Body of pancreas (tissue), 4 donors: ENCODE measurements around the gene OSTM1. TPM values are rescaled to one million over a fixed set of nuclear protein-coding genes. Genes with fewer than 3 reads are reported as not detected.
"Not testable (repeated sequence)": the region's sequence is repeated elsewhere in the genome, so short reads cannot be mapped to it uniquely, and the experiment has no call there.

Source experiments
- ATAC-seq: fragments of 150-250 bp; one replicate; pipeline ENCODE4 v1.9.1; 2016
- DNase-seq, 4 donors: peaks; one replicate each; pipeline ENCODE4 v3.0.0-alpha.2; 2019
- H3K27ac ChIP-seq, 4 donors: fragments of 200-600 bp; sonication (generic); 1 replicate in 3 of 4; 2 replicates in 1 of 4; pipeline versions ENCODE4 v1.5.1 to v1.6.1; 2016 to 2019; ENCODE audit warnings: mild to moderate bottlenecking in 1 of 4, mixed read lengths in 1 of 4, moderate library complexity in 1 of 4
- H3K27me3 ChIP-seq, 2 donors: fragments of 200-600 bp; sonication (generic); one replicate each; pipeline ENCODE4 v1.6.0; 2016; ENCODE audit warnings: mild to moderate bottlenecking in 1 of 2
- H3K36me3 ChIP-seq, 2 donors: fragments of 200-600 bp; sonication (generic); replicated peaks in 1 of 2; 2 replicates each; pipeline ENCODE4 v1.5.1; 2016; ENCODE audit warnings: low read depth in 2 of 2; ENCODE audit not compliant: insufficient read depth in 1 of 2
- H3K4me1 ChIP-seq: fragments of 200-600 bp; sonication (generic); one replicate; pipeline ENCODE4 v1.6.0; 2016
- H3K4me3 ChIP-seq, 2 donors: fragments of 200-600 bp; sonication (generic); 1 replicate in 1 of 2; 2 replicates in 1 of 2; pipeline ENCODE4 v1.5.1; 2016 to 2019
- H3K9me3 ChIP-seq, 3 donors: fragments of 200-600 bp; sonication (generic); 1 replicate in 2 of 3; 2 replicates in 1 of 3; pipeline ENCODE4 v1.5.1; 2016
- POLR2A ChIP-seq, 3 donors: fragments of 450-650 bp; IDR thresholded peaks; one replicate each; pipeline ENCODE4 v1.6.1; 2016; ENCODE audit warnings: antibody characterized with exemption in 3 of 3, mild to moderate bottlenecking in 2 of 3
- WGBS, 2 donors: methylation state at CpG; one replicate each; pipeline ENCODE4 v1.1.5; 2017; 5-methylcytosine and 5-hydroxymethylcytosine counted together
- intact Hi-C: fragments of 100-400 bp; cut with DNase I; formaldehyde crosslinking; loops from one replicate; pipeline ENCODE4 v1.15.1; 2023
- total RNA-seq, 2 donors: library from RNA; depleted of rRNA; stranded (reverse); fragments of >200 nt; gene quantifications; one replicate each; pipeline ENCODE4 v1.1.0, GENCODE V29; 2016
- TF ChIP-seq, protein P1 (sequence below), 7 experiments: fragments of 450-650 bp in 4 of 7; fragments of 200-600 bp in 3 of 7; sonication (generic) in 3 of 7; IDR thresholded peaks; one replicate each; pipeline ENCODE4 v1.5.1; 2016 to 2019; ENCODE audit warnings: antibody characterized with exemption in 7 of 7

OSTM1 gene
- total RNA-seq, 2 donors from 2014 or later: 26.0 to 35.0 TPM

DNA sequence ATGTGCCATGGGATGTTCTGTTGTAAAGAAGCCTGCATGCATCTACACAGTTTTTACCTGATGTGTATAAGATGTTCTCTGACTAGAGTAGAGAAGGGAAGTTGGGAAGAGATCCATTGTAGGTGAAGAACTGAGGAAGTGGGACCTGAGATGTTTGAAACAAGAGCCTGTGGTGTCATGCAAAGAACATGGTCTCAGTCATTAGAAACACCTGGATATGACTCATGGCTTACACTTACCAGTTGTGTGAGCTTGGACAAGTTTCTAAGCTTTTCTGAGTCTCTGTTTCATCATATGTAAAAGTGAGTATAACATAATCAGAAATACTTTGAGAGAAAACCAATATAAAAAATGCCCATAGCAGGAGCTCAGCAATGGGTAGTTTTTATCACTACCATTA, 64.6 kb downstream of the OSTM1 start:
- intact Hi-C loops: no loop called here
- ATAC-seq (no peak), DNase-seq (no peak)
- TF ChIP-seq, protein P1, sequence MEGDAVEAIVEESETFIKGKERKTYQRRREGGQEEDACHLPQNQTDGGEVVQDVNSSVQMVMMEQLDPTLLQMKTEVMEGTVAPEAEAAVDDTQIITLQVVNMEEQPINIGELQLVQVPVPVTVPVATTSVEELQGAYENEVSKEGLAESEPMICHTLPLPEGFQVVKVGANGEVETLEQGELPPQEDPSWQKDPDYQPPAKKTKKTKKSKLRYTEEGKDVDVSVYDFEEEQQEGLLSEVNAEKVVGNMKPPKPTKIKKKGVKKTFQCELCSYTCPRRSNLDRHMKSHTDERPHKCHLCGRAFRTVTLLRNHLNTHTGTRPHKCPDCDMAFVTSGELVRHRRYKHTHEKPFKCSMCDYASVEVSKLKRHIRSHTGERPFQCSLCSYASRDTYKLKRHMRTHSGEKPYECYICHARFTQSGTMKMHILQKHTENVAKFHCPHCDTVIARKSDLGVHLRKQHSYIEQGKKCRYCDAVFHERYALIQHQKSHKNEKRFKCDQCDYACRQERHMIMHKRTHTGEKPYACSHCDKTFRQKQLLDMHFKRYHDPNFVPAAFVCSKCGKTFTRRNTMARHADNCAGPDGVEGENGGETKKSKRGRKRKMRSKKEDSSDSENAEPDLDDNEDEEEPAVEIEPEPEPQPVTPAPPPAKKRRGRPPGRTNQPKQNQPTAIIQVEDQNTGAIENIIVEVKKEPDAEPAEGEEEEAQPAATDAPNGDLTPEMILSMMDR (IDR thresholded peaks at IDR 0.05): no peak
- no peak for TF ChIP-seq POLR2A (IDR thresholded peaks at IDR 0.05)
- no peaks in the 10 kb centered on the region for H3K9me3 ChIP-seq
- no peaks in the 10 kb centered on the region for H3K4me1 ChIP-seq
- no peak overlapping the region for H3K4me3 ChIP-seq
- no peaks in the 10 kb centered on the region for H3K27me3 ChIP-seq
- H3K27ac ChIP-seq: no peak overlapping the region
- no peaks in the 10 kb centered on the region for H3K36me3 ChIP-seq

DNA sequence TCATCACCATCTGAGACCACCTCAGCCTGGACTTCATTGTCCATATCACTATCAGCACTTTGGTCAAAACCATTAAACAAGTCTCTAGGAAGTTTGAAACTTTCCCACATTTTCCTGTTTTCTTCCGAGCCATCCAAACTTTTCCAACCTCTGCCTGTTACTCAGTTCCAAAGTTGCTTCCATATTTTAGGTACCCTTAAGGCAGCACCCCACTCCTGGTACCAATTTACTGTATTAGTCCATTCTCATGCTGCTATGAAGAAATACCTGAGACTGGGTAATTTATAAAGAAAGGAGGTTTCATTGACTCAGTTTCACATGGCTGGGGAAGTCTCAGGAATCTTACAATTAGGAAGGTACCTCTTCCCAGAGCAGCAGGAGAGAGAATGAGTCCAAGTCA, 65.3 kb downstream of the OSTM1 start:
- H3K36me3 ChIP-seq, H3K27me3 ChIP-seq, intact Hi-C loops, H3K4me1 ChIP-seq, DNase-seq, H3K4me3 ChIP-seq, H3K27ac ChIP-seq, H3K9me3 ChIP-seq, ATAC-seq: not testable (repeated sequence)
- WGBS, 2 donors: 85 to 91% methylated on average over 1 of the region's 1 CpG

DNA sequence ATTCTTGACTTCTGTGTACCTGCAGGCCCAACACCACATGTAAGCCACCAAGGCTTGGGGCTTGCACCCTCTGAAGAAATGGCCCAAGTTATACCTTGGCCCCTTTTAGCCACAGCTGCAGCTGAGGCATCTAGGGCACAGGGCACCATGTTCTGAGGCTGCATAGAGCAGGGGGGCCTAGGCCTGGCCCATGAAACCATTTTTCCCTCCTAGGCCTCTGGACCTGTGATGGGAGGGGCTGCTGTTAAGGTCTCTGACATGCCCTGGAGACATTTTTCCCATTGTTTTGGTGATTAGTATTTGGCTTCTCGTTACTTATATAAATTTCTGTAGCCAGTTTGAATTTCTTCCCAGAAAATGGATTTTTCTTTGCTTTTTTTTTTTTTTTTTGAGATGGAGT, 66.2 kb downstream of the OSTM1 start:
- ATAC-seq: no peak
- Histone ChIP-seq H3K9me3 (no peaks in the 10 kb centered on the region), H3K36me3 (no peaks in the 10 kb centered on the region), H3K27ac (no peak overlapping the region), H3K4me3 (no peak overlapping the region), H3K27me3 (no peaks in the 10 kb centered on the region), H3K4me1 (peaks cover 6% of the 10 kb centered on the region)
- 83 to 100% methylated on average over 1 of the region's 1 CpG for WGBS, 2 donors
- intact Hi-C loops: no loop called here
- TF ChIP-seq, protein P1 (IDR thresholded peaks at IDR 0.05): no peak
- no peak for TF ChIP-seq POLR2A (IDR thresholded peaks at IDR 0.05)
- no peak for DNase-seq

DNA sequence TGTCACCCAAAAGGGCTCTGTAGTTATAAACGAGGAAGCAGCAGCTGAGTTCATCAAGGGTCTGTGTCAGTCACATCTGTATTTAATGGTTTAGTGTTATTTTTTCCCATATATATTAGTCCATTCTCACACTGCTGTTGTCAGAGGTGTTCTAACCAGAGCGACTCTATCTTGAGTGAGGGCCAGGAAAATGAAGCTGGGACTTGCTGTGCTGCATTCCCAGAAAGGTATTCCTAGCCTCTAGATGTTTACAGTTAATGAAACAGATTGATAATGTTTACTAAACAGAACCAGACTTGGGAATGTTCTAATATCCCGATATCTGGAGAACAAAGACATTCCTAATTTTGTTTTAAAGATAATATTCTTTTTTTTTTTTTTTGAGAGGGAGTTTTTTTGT, 68.6 kb downstream of the OSTM1 start:
- TF ChIP-seq, protein P1 (IDR thresholded peaks at IDR 0.05): no peak
- TF ChIP-seq POLR2A (IDR thresholded peaks at IDR 0.05): no peak
- no peak for DNase-seq
- no peak overlapping the region for H3K27ac ChIP-seq
- WGBS, 2 donors: 49 to 57% methylated on average over 3 of the region's 3 CpGs
- ATAC-seq: no peak
- intact Hi-C loops: no loop called here
- no peaks in the 10 kb centered on the region for H3K9me3 ChIP-seq
- peaks cover 29% of the 10 kb centered on the region for H3K4me1 ChIP-seq
- no peaks in the 10 kb centered on the region for H3K27me3 ChIP-seq
- H3K36me3 ChIP-seq: no peaks in the 10 kb centered on the region
- no peak overlapping the region for H3K4me3 ChIP-seq

DNA sequence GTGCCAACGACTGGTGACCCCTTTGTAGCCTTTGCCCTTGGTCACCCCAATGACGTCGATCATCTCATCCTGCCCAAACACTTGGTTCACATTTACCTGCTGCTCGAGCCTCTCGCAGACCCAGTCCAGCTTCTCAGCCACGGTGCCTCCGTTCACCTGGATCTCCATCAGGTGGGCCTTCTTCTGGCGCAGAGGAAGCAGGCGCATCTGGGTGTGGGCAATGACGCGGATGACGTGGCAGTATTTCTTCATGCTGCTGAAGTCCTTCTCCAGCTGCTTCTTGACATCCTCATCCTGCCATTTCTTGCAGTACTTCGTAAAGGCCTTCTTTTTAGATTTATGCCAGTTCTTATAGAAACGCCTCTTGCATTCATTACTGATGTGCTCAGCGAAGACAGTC, 69.7 kb downstream of the OSTM1 start:
- 91 to 93% methylated on average over 15 of the region's 15 CpGs for WGBS, 2 donors

More for the DNA sequence above, 69.7 kb downstream of the OSTM1 start:
- Histone ChIP-seq H3K4me1 (peaks cover 29% of the 10 kb centered on the region), H3K4me3 (no peak overlapping the region), H3K9me3 (no peaks in the 10 kb centered on the region), H3K27ac (no peak overlapping the region), H3K27me3 (no peaks in the 10 kb centered on the region), H3K36me3 (no peaks in the 10 kb centered on the region)
- no peak for DNase-seq
- intact Hi-C loops: no loop called here
- ATAC-seq: no peak
- no peak for TF ChIP-seq POLR2A (IDR thresholded peaks at IDR 0.05)
- TF ChIP-seq, protein P1 (IDR thresholded peaks at IDR 0.05): no peak
